Stimulated activated CD4-positive, alpha-beta T cell treated with anti-CD3 and anti-CD28 coated beads, Interleukin-2, amount 100 ng/mL, for 4 hours (primary cell): ENCODE results near the gene TESMIN.

Experiments
- DNase-seq: peaks from one replicate; pipeline ENCODE4 v3.0.0-alpha.2; 2020; ENCODE audit warnings: low read depth

Gene TESMIN

GRCh38 chr11:68710409-68710808 lies 40.9 kb downstream of the TESMIN start:
- no peak for DNase-seq

- DNase-seq: no peak
Observed at GRCh38 chr11:68709062-68709461, 42.3 kb downstream of the TESMIN start.

GRCh38 chr11:68707527-68707926 lies 43.8 kb downstream of the TESMIN start:
- no peak for DNase-seq

- no peak for DNase-seq
Observed at GRCh38 chr11:68704887-68705286, 46.4 kb downstream of the TESMIN start.

GRCh38 chr11:68698993-68699392 lies 52.3 kb downstream of the TESMIN start:
- DNase-seq: no peak

GRCh38 chr11:68695531-68695930 lies 55.8 kb downstream of the TESMIN start:
- DNase-seq: no peak

GRCh38 chr11:68694431-68695297 lies 56.7 kb downstream of the TESMIN start:
- DNase-seq: no peak

- DNase-seq: no peak
Observed at GRCh38 chr11:68693484-68693882, 57.8 kb downstream of the TESMIN start.

- no peak for DNase-seq
Observed at GRCh38 chr11:68692871-68693483, 58.3 kb downstream of the TESMIN start.

GRCh38 chr11:68692115-68692514 lies 59.2 kb downstream of the TESMIN start:
- no peak for DNase-seq

- no peak for DNase-seq
Observed at GRCh38 chr11:68691402-68691784, 59.9 kb downstream of the TESMIN start.

- DNase-seq: no peak
Observed at GRCh38 chr11:68690671-68691401, 60.5 kb downstream of the TESMIN start.

- DNase-seq: no peak
Observed at GRCh38 chr11:68689737-68690625, 61.3 kb downstream of the TESMIN start.

GRCh38 chr11:68688881-68689280 lies 62.4 kb downstream of the TESMIN start:
- DNase-seq: no peak

GRCh38 chr11:68687986-68688385 lies 63.3 kb downstream of the TESMIN start:
- no peak for DNase-seq

- no peak for DNase-seq
Observed at GRCh38 chr11:68687311-68687710, 64.0 kb downstream of the TESMIN start.

GRCh38 chr11:68686486-68686885 lies 64.8 kb downstream of the TESMIN start:
- no peak for DNase-seq

- no peak for DNase-seq
Observed at GRCh38 chr11:68685656-68686380, 65.5 kb downstream of the TESMIN start.

- no peak for DNase-seq
Observed at GRCh38 chr11:68684385-68685356, 66.6 kb downstream of the TESMIN start, which contains the start of gene GAL. TSS of gene GAL (plus strand) at chr11:68684544. CDS start at chr11:68684924, 380 bp downstream.
